HAP-1 (cell line): ENCODE measurements around the gene NDRG2.
"Not testable (repeated sequence)": the region's sequence is repeated elsewhere in the genome, so short reads cannot be mapped to it uniquely, and the experiment has no call there.

Experiments
- DNase-seq, 2 experiments: peaks; one replicate each; pipeline ENCODE4 v3.0.0-alpha.2; 2016 to 2020; ENCODE audit warnings: low spot score in 2 of 2
- H3K27me3 ChIP-seq: fragments of 250-450 bp; sonication (Bioruptor Pico); 2 replicates; pipeline ENCODE4 v1.5.1; 2020; ENCODE audit warnings: low read depth, mild to moderate bottlenecking, moderate library complexity
- H3K36me3 ChIP-seq: fragments of 250-450 bp; sonication (Bioruptor Pico); replicated peaks from 2 replicates; pipeline ENCODE4 v1.5.1; 2020; ENCODE audit warnings: mild to moderate bottlenecking
- H3K4me1 ChIP-seq: fragments of 250-450 bp; sonication (Bioruptor Pico); 2 replicates; pipeline ENCODE4 v1.5.1; 2020; ENCODE audit warnings: mild to moderate bottlenecking
- H3K4me3 ChIP-seq: fragments of 250-450 bp; sonication (Bioruptor Pico); 2 replicates; pipeline ENCODE4 v1.5.1; 2020; ENCODE audit warnings: mild to moderate bottlenecking, moderate library complexity
- H3K9me3 ChIP-seq: fragments of 250-450 bp; sonication (Bioruptor Pico); 2 replicates; pipeline ENCODE4 v1.5.1; 2020; ENCODE audit warnings: mild to moderate bottlenecking, moderate library complexity
- in situ Hi-C: fragments of 300-500 bp; cut with MboI; formaldehyde crosslinking; loops from 3 replicates; pipeline ENCODE4 v1.14.3; 2020; ENCODE audit warnings: low sequenced_read_pairs, inconsistent platforms, mixed read lengths

The NDRG2 gene

GRCh38 chr14:20998139-20998538 is 26.7 kb downstream of the NDRG2 start:
- DNase-seq: no peak
- H3K4me3 ChIP-seq: no peak overlapping the region
- H3K4me1 ChIP-seq: no peaks in the 10 kb centered on the region
- H3K27me3 ChIP-seq: no peaks in the 10 kb centered on the region
- no peaks in the 10 kb centered on the region for H3K9me3 ChIP-seq
- in situ Hi-C loops: no loop called here
- peaks cover 38% of the 10 kb centered on the region for H3K36me3 ChIP-seq

GRCh38 chr14:20997564-20997963 is 27.3 kb downstream of the NDRG2 start:
- no peaks in the 10 kb centered on the region for H3K27me3 ChIP-seq
- in situ Hi-C loops: no loop called here
- no peaks in the 10 kb centered on the region for H3K9me3 ChIP-seq
- H3K36me3 ChIP-seq: peaks cover 42% of the 10 kb centered on the region
- DNase-seq: no peak
- H3K4me1 ChIP-seq: no peaks in the 10 kb centered on the region
- no peak overlapping the region for H3K4me3 ChIP-seq

GRCh38 chr14:20997115-20997514 is 27.7 kb downstream of the NDRG2 start:
- in situ Hi-C loops: no loop called here
- Histone ChIP-seq H3K4me1 (peaks cover 1% of the 10 kb centered on the region; the same call in 1 of the 2 replicates), H3K36me3 (peaks cover 46% of the 10 kb centered on the region), H3K27me3 (no peaks in the 10 kb centered on the region), H3K9me3 (no peaks in the 10 kb centered on the region), H3K4me3 (no peak overlapping the region)
- DNase-seq: no peak

- peaks cover 3% of the 10 kb centered on the region for H3K4me1 ChIP-seq
- in situ Hi-C loops: no loop called here
- no peak overlapping the region for H3K4me3 ChIP-seq
- H3K36me3 ChIP-seq: peaks cover 52% of the 10 kb centered on the region
- no peak for DNase-seq
- H3K27me3 ChIP-seq: no peaks in the 10 kb centered on the region
- H3K9me3 ChIP-seq: no peaks in the 10 kb centered on the region
Measured at GRCh38 chr14:20996521-20996920, 28.3 kb downstream of the NDRG2 start.

- Histone ChIP-seq H3K4me1 (peaks cover 13% of the 10 kb centered on the region), H3K27me3 (no peaks in the 10 kb centered on the region), H3K9me3 (no peaks in the 10 kb centered on the region), H3K36me3 (peaks cover 32% of the 10 kb centered on the region), H3K4me3 (peak within 1 kb of the TSS; percentile 91)
- peak; percentile 94 to 97 for DNase-seq
- in situ Hi-C loops: no loop called here
Measured at GRCh38 chr14:20989787-20990600, 34.9 kb downstream of the NDRG2 start, which contains the start of gene METTL17. Gene METTL17 (plus strand): TSS chr14:20989980. CDS start chr14:20990003, 23 bp downstream.

GRCh38 chr14:20989471-20989786 is 35.4 kb downstream of the NDRG2 start:
- Histone ChIP-seq H3K4me3 (peak overlapping the region; percentile 14), H3K36me3 (peaks cover 27% of the 10 kb centered on the region), H3K9me3 (no peaks in the 10 kb centered on the region), H3K4me1 (peaks cover 13% of the 10 kb centered on the region), H3K27me3 (no peaks in the 10 kb centered on the region)
- in situ Hi-C loops: no loop called here
- DNase-seq: no peak

- H3K4me1 ChIP-seq: peaks cover 13% of the 10 kb centered on the region
- DNase-seq: no peak
Measured at GRCh38 chr14:20988717-20989470, 36.0 kb downstream of the NDRG2 start.

GRCh38 chr14:20986811-20987210 is 38.0 kb downstream of the NDRG2 start:
- Histone ChIP-seq H3K9me3 (no peaks in the 10 kb centered on the region), H3K36me3 (peaks cover 4% of the 10 kb centered on the region), H3K4me1 (peaks cover 9% of the 10 kb centered on the region), H3K4me3 (no peak overlapping the region), H3K27me3 (peaks cover 14% of the 10 kb centered on the region; the same call in 1 of the 2 replicates)
- no peak for DNase-seq
- in situ Hi-C loops: no loop called here

More at GRCh38 chr14:20988717-20989470, 36.0 kb downstream of the NDRG2 start:
- in situ Hi-C loops: no loop called here
- H3K4me3 ChIP-seq: peak overlapping the region; percentile 14
- H3K27me3 ChIP-seq: no peaks in the 10 kb centered on the region
- no peaks in the 10 kb centered on the region for H3K9me3 ChIP-seq
- peaks cover 21% of the 10 kb centered on the region for H3K36me3 ChIP-seq

- H3K9me3 ChIP-seq, H3K4me3 ChIP-seq, H3K4me1 ChIP-seq, H3K36me3 ChIP-seq, in situ Hi-C loops, DNase-seq: not testable (repeated sequence)
- peaks cover 14% of the 10 kb centered on the region; the same call in 1 of the 2 replicates for H3K27me3 ChIP-seq
Measured at GRCh38 chr14:20985650-20986049, 39.2 kb downstream of the NDRG2 start.

GRCh38 chr14:20982646-20983369 is 42.1 kb downstream of the NDRG2 start:
- in situ Hi-C loops: no loop called here
- H3K36me3 ChIP-seq: no peaks in the 10 kb centered on the region
- H3K4me1 ChIP-seq: no peaks in the 10 kb centered on the region
- DNase-seq: no peak
- peaks cover 14% of the 10 kb centered on the region; the same call in 1 of the 2 replicates for H3K27me3 ChIP-seq
- H3K4me3 ChIP-seq: no peak overlapping the region
- H3K9me3 ChIP-seq: no peaks in the 10 kb centered on the region

GRCh38 chr14:20980906-20981305 is 44.0 kb downstream of the NDRG2 start:
- Histone ChIP-seq H3K36me3 (no peaks in the 10 kb centered on the region), H3K9me3 (no peaks in the 10 kb centered on the region), H3K4me3 (no peak overlapping the region), H3K27me3 (peaks cover 14% of the 10 kb centered on the region; the same call in 1 of the 2 replicates), H3K4me1 (no peaks in the 10 kb centered on the region)
- no peak for DNase-seq
- in situ Hi-C loops: no loop called here

- no peaks in the 10 kb centered on the region for H3K36me3 ChIP-seq
- H3K27me3 ChIP-seq: peaks cover 12% of the 10 kb centered on the region; the same call in 1 of the 2 replicates
- DNase-seq: no peak
- H3K4me3 ChIP-seq: no peak overlapping the region
- in situ Hi-C loops: no loop called here
- no peaks in the 10 kb centered on the region for H3K9me3 ChIP-seq
- H3K4me1 ChIP-seq: no peaks in the 10 kb centered on the region
Measured at GRCh38 chr14:20978687-20979086, 46.2 kb downstream of the NDRG2 start.

- Histone ChIP-seq H3K9me3 (no peaks in the 10 kb centered on the region), H3K27me3 (no peaks in the 10 kb centered on the region), H3K4me3 (no peak overlapping the region), H3K36me3 (no peaks in the 10 kb centered on the region), H3K4me1 (no peaks in the 10 kb centered on the region)
- no peak for DNase-seq
- in situ Hi-C loops: no loop called here
Measured at GRCh38 chr14:20976291-20976690, 48.6 kb downstream of the NDRG2 start.
